CD4-positive, alpha-beta T cell treated with Interleukin-1 beta for 1 hour (primary cell): ENCODE results near the gene CHST8.

Source experiments
- DNase-seq, 2 donors: peaks; one replicate each; pipeline ENCODE4 v3.0.0-alpha.2; 2020 to 2022

The CHST8 gene

DNA sequence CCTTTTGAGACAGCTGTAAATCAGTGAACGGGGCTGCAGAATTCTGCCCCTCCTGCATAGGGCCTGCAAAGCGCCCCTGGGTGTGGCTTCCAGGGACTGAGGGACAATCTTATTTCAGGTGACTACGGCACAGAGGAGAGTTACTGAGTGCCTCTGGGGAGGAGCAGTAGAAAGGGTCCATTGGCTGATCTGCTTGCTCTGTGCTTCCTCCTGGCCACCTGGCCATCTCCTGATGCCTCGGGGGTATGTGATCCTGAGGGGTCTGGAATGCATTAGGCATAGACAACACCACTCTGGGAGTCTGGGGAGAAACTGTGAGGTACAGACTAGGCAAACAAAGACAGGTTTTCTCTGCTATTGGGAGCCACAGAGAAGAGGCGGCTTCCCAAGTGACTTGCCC is 177.7 kb downstream of the CHST8 start:
- no peak for DNase-seq

DNA sequence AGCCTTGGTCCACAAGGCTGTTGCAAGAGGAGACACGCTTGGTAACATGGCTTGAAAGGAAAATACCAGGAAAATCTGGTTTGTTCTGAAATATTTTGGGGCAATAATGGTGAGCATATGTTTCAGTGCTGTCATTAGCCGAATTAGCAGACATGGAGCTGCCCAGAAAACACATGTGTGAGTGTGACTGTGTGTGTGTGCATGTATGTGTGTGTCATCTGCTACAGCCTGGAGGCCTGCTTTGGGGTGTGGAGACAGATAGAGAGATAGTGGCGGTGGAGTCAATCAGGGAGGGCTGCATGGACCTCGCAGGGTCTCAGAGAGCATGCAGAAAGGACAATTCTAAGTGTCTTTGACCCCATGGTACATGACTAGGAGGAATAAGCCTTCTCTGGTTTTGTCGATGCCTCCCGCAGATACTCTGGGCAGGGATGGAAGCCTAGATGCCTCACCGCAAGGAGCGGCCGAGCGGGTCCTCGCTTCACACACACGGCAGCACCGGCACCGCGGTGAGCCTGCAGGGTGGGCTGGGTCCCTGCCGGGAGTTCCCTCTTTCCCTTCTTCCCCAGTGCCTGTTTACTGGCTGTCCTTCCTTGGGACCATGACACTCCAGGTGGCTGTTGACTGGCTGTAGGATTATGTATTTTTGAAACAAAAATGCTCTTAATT is 178.4 kb downstream of the CHST8 start:
- DNase-seq, result no peak

GRCh38 chr19:33801411-33801810 is 179.7 kb downstream of the CHST8 start:
- no peak for DNase-seq

GRCh38 chr19:33802001-33802400 is 180.2 kb downstream of the CHST8 start:
- no peak for DNase-seq

GRCh38 chr19:33802801-33803200 is 181.0 kb downstream of the CHST8 start:
- DNase-seq, result no peak

DNA sequence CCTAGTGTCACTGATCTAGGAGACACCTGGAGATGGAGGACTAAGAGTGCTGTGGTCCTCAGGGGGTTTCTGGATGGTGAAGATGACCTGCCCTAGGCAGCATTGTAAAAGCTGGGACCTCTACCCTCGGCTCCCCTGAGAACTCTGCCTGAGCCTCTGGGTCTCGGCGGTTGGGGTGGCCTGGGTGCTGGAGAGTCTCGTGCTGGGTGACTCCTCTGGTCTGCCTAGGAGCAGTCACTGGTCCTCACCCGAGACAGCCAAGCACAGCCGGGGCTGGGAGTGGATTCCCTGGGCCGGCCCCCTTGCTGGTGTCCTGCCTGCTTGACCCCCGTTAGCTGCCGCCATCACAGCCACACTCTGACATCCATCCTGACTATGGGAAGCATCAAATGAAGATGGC is 181.6 kb downstream of the CHST8 start:
- no peak for DNase-seq

DNA sequence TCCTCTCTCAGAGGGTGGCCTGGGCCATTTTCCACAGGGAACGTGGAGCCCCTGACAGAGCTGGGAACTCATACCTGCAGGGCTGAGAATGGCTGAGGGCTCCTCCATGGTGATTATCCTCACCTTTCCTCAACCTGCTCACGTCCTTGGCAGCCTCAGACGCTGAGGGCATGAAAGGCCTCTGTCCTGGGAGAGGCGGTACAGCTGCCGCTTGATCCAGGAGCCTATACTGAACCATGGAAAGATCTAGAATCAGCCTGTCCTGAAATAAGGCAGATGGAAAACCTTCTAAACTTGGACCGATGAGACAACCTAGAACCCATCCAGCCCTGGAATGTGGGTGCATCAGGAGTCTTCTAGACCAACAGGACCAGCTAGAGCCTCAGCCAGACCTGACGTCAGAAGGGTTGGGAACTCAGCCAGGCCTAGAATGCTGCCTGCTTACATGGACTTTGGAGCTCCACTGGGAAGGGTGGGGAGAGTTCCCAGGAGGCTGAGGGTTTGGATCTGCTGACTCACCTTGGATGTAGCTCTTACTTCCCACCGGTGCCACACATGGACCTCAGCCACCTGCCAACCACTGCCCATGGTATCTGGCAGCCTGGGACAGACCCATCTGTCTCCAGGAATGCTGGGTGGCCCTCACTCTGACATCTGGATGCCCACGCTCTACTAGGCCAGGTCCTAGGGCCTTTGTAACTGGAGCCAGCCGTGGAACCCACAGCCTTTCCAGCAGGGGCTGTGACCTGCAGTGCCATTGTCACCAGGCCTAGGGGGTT is 182.5 kb downstream of the CHST8 start:
- no peak for DNase-seq

DNA sequence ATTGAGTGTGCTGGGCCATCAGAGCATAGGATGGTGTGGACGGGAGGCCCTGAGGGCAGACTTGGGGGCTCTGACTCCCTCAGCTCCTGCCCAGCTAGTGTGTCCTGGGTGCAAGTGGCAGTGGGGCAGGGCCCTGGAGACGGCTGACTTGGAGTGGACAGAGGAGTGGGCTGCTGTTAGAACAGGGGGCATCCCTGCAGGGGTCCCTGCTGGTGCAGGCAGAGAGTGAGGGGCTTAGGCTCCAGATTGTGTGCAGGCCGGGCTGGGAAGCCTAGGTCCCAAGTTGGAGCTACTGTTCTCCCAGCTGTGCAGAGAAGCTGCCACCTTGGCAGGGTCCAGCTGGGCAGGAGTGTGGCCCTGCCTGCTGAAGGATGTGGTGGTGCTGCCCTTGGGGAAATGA is 183.6 kb downstream of the CHST8 start:
- DNase-seq, result no peak

DNA sequence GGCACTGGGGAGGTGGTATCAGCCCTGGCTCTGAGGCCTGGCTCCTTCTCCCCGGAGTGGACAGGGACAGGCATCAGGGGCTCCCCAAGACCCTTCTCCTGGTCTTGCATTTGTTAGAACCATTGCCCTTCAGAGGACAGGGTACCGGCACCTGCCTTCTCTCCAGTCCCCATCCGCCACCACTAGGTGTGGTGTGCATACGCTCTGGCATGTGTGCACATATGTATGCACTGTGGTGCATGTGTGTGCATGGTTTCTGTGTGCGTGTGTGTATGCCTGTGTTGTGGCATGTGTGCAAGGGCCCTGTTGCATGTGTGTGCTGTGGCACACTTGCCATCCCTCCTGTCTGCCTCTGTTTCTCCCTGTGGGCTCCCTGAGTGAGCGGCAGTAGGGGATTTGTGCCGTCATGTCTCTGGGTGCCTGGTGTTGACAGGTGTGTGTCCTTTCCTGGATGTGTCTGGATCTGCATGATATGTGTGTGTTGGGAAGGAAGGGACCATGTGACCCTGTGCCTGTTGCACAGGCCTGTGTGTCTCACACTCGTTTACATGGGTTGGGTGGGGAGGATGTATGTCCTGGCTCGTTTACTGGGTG is 184.2 kb downstream of the CHST8 start:
- no peak for DNase-seq

- DNase-seq, result no peak
Measured at GRCh38 chr19:33806434-33806881, 184.7 kb downstream of the CHST8 start.

- DNase-seq, result no peak
Measured at GRCh38 chr19:33808399-33808798, 186.6 kb downstream of the CHST8 start.

GRCh38 chr19:33809960-33810359 is 188.2 kb downstream of the CHST8 start:
- DNase-seq, result no peak

DNA sequence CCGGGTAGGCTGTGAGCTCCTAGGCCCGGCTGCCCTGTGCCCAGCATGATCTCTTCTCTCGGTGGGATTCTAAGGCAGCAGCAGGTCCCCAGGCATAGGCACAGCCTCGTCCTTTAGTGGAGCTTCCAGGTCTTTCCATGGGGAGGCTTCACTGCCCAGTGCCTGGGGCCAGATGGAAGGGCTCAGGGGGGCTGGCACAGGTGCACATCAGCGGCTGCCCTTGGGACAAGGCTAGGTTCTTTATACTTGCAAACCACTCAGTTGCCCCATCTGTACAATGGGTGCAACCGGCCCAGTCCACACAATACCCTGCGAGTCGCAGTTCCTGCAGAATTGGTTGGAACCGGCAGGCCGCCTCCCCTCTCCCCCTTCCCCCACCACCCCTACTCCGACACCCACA is 189.1 kb downstream of the CHST8 start:
- DNase-seq, result no peak

- no peak for DNase-seq
Measured at GRCh38 chr19:33811246-33811645, 189.5 kb downstream of the CHST8 start.

GRCh38 chr19:33811736-33812387 is 190.1 kb downstream of the CHST8 start:
- DNase-seq, result no peak

DNA sequence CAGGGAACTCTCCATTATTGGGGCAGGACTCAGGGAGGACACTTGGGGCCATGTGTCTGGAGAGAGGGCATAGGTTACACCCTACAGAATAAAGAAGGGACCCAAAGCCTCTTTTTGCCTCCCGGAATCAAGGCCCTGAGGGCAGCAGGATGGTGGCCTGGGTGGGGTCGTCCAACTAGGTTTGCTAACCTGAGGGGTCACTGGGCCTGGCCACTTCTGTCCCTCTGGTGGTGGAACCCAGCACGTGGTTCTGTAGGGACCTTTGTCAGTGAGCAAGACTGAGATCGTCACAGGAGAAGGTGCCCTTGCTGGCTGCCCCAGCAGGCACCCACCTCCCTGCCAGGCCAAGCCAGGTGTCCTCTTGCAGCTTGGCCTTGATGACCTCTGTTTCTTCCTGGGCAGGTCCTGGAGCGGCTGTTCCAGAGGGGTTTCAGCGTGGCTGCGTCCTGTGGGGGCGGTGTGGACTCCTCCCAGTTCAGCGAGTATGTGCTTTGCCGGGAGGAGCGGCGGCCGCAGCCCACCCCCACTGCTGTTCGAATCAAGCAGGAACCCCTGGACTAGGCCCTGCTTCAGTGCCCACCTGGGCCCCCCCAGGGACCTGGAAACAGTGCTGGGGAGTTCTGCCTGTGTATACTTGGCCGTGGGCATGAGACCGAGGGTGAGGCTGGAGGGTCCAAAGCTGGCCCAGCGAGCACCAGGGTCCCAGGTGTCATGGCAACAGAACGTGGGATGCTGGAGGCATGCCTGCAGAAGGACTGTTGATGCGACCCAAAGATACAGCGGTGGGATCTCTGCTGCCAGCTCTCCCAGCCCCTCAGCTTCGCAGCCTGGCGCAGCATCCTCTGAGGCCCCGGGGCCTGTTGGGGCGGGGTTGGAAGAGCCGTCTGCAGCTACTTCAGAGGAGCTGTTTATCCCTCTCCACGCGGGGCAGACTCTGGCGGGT is 190.9 kb downstream of the CHST8 start:
- DNase-seq, result no peak

DNA sequence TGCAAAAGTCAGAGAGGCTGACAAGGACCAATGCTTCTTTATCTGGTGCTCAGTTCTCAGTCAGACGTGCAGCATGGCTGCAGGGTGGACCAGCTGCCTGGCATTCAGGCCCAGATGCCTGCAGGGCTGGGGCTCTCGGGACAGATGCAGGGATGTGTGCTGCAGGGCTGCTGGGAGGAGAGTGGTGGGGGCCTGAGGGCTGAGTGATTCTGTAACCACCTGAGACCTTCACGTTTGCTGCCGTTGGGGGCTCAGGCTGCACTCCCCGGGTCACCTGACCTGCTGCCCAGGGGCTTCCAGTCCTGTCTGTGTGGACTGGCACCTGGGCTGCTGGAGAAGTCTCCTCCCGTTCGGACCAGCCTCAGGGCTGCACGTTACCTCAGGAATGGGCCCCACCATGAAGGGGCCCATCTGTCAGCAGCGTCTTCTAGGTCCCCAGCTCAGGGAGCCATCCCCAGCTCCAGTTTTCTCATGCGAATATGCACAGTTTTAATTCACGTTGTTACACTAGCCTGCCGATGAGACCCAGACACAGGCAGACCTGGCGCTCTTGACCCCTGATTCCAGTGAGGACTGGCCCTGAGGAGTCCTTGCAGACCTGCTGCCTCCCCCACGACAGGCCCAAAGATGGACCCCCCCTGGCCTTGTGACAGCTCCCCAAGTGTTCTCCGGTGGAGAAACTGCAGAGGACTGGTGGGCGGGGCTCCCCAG is 191.8 kb downstream of the CHST8 start:
- DNase-seq, result no peak

DNA sequence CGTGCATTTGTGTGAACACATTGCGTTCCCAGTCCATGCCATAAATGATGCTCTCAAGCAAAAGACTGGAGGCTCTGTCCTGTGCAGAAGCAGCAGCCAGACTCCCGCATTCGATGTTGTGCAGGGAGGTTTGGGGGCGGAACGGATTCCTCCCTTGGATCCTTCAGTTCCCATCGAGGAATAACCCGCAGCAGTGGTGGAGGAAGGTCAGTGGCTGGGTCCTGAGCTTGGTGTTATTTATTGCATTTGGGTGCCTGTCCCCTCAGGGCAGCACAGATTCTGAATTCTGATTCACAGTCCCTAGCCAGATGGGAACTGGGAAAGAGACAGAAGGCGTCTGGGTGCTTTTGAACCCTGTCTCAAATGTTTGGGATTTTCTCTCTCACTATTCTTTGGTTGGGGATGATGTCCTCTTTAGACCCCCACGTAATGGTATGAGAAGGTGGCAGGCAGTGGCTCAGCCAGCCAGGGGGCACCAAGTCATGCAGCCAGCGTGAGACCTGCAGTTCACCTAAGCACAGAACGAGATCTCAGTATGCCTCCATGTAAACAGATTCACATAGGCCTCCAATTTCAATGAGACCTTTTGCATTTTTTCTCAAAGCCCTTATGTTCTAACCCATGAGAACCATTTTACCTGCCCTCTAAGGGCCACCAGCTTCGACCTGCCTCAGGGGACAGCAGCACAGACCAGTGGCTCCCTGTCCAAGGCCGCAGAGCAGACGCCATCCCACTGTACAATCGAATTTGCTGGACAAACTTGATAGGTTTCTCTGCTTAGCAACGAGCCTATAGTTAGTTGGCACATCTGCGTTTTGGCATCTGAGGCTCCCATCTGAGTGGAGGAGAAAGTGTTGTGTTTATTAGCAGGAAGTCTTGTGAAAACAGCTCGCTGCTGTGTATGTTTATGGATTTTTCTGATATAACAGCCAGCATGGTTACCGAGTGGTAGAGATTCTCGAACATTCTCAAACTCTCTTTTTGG is 192.7 kb downstream of the CHST8 start:
- DNase-seq, result no peak

GRCh38 chr19:33815380-33816340 is 193.9 kb downstream of the CHST8 start:
- no peak for DNase-seq
